GM18861 (cell line): ENCODE results near the gene HIRA.
"Not testable (repeated sequence)": the region's sequence is repeated elsewhere in the genome, so short reads cannot be mapped to it uniquely, and the experiment has no call there.

Experiments
- ATAC-seq: cut with Tn5 transposase; IDR thresholded peaks from one replicate; pipeline ENCODE4 v1.9.1; 2021; ENCODE audit not compliant: unreplicated experiment

Gene HIRA

DNA sequence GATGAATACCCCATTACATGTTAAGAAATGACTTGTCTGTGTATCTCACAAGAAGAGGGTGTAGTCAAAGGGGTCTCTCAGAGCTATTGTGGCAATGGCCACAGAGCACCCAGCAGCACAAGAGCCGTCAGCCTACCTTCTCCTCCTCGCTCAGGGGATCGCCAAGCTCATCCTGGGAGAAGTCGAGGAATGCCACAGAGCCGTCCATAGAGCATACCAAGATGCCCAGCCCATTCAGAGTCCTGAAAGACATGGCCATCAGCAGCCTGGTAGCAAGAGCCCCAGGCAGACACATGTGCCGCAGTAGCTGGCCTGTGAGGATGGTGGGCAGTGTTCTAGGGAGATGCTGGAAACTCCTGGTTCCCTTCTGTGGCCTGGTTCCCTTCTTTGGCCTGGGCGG, 44.0 kb downstream of the HIRA start:
- ATAC-seq = no peak

DNA sequence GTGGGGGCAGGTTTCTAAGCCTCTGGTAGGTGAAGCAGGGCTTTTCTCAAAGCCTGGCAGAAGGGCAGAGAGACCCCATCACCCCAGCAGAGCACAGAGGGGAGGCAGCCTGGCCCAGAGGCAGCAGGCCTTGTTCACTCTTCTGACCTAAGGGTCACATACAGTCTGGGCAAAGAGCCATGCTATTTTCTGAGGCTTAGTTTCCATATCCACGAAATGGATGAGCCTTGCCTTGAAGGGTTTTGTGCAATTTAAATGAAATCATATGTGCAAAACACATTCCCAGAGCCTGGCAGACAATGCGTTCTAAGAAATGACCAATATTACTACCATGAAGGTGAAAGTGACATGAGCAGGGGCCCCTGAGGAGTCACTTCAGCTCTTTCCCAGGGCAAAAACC, 44.5 kb downstream of the HIRA start:
- no peak for ATAC-seq

DNA sequence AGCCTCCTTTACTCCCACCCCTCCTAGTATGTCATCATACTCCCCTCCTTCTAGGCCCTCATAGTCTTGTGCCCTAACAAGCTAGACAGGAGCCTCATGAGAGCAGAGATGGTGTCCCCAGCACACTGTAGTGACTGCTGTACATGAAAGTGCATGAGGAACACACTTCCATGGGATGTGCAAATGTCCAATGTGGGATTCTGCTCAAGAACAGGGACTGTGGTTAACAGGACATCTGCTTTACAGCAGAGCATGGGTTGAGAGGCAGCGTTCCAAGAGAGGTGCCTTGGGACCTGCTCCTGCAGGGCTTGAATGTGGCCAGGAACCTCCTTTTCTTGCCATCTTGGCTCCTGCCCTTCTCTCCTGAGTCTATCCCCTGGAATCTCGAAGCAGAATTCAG, 45.3 kb downstream of the HIRA start:
- ATAC-seq = no peak

DNA sequence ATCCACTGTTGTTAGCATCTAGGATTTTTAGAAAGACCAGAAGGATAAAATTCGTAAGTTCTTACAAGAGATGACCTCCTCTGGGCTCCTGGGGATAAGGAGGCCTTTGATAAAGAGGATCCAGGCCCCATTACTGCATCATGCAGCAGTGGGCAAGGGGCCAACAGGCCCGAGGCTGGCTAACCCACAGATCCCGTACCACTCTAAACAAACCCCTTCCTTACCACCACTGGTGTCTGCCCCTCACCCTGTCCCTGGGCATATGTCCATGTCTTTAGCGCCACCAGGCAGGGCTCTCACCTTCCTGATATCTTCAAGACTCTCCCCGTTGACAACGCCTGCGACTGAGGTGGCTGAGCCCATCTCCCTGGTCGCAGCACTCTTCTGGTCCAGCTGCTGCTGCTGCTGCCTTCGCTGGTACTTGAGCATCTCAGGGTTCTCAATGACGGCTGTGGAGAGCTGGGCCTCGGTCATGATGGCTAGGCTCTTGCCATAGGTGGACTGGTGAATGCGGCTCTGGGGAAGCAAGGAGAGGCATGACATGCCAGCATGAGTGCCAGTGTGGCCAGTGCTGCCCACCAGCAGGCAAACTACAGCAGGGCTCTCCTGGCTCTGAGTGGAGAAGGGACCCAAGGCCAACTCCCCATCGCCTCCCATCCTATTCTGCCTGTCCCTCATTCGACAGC, 46.2 kb downstream of the HIRA start:
- ATAC-seq = no peak

DNA sequence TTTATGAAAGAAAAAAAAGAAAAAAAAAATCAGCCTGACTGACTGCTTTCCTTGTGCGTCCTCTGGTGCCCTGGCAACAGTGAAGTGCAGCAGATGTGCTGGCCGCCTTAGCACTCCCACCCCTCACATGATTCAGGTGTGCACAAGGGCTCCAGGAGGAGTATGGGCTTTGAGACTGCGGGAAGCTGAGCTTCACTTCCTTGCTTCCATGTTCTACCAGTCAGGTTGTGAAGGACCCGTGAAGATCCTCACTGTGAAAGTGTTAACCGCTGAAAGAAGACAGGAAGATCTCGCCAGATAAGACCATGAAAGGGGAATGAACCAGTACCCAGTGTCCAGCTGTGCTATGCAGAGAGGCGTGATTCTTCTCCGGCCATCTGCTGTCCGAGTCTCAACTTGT, 48.2 kb downstream of the HIRA start:
- ATAC-seq = no peak

DNA sequence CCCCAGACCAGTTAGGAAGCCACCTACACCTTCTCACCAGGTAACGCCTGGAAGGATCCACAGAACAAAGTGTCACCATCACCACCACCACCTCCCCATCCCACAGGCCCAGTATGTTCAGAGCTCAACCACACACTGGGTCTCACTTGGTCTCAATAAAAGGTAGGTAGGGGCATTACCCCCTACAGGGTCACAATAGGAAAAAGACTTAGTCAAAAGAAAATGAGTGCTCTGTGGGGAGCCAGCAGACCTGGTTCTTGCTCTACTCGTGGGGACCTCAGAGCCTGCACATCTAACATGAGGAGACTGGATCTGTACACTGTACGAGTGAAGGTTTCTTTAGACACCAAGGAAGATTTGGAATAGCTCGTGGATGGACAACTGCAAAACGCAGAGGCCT, 49.3 kb downstream of the HIRA start:
- ATAC-seq = no peak

DNA sequence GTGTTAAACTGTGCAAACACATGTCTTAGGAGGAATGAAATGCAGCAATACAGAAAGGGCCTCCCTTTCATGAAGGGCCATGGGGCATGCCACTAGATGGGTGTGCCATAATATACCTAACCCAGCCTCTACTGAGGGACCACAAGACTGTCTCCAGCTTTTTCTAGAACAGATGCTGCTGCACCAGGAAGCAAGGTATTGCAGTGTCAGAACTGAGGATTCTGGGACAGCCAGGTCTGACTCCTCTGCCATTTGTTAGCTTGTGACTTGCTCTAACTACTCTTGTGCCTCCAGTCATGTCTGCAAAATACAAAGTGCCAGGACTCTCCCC, 53.2 kb downstream of the HIRA start:
- no peak for ATAC-seq

DNA sequence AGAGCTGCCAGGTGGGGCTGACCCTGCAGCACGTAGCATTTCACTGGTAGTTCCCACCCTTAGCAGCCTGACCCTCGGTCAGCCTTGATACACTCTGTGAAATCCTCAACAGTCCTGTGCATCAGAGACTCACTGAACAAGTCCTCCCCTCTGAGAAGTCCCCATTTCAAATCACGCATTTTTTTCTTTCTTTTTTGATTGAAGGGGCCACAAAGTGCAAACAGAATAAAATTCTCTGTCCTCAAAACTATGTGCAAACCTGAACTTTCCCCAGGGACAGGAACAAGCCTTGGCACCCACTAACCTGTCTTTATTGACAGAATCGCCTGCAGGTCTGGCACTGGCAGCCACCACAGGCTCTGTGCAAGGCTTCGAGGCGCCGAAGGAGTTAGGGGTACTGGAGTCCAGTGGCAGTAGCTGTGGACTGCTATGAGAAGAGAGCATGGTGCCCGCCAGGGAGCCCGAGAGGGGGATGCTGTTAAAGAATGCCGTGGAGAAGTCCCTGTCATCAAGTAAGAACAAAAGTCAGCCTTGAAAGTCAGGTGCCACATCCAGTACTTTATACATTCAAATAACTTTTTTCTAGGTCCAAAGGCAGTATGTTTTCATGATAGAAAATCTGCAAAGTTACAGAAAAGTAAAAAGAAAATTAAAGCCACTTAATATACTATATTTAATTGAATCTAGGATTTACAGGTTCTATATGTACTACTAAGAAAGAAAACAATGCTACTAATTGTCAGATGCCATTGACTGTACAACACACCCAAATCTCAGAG, 53.8 kb downstream of the HIRA start:
- no peak for ATAC-seq

DNA sequence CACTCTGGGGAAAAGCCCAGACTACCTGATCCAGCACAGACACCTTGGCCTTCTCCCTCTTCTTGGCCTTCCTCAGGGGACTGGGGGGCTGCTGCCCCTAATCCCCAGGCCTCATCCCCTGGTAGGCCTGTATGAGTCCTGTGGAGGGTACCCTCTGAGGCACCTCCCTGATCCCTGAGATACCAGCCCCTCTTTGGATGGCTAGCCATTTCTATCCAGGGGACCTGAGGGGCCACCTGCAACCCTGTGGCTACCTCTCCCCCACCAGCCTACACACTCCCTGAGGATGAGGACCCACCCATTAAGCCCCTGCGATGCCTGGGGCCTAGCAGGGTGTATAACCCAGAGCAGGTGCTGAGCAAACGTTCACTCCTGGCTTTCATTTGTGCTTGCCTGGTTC, 54.6 kb downstream of the HIRA start:
- ATAC-seq = no peak

DNA sequence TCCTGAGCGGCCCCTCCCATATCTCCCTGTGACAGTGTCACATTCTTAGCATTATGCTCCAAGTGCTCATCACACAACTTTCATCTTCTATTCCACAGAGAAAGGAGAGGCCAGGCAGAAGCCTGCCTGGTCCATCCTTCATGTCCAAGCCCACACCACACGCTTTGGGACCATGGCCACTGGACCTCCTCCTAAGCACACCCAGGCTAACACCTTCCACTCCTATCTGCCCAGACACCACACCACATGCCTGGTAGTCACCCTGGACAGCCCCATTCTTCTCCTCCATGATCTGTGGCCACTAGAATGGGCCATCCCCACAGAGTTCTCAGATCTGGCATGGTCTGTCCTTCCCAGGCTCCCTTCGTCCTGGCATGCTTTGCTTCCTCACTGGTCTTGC, 55.3 kb downstream of the HIRA start:
- no peak for ATAC-seq

DNA sequence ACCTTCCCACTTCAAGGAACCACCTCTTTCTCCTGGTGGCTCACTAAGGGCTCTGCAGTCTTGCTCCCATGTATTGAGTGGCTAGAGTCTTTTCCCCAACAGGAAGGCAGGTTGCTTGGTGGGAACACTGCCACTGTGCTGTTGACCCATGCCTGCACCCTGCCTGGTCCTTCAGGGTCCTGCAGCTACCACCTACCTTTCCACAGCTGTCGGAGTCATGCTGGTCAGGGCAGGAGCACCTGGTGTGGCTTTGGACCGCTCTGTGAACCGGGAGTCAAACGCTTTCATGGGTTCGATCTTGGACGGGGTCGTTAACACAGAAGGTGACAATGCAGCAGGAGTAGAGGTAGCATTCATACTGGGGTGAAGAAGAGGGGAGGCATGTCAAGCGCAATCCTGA, 56.1 kb downstream of the HIRA start:
- ATAC-seq = no peak

DNA sequence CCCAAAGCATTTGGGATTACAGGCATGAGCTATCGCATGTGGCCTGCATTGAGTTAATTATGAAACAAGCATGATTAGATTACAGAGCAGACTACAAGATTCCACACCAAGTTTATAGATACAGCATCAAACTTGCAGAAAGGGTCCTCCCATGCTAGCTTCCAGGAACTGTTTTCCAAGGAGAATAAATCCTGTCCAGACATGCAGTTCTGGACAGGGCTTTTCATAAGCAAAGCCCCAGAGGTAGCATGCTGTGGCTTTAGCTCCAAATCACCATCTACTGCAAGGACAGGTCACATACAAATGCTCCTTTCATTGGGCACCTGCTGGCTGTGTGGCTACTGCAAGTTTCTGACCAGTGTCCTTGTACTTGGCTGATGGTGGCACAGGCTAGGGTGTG, 57.1 kb downstream of the HIRA start:
- no peak for ATAC-seq

DNA sequence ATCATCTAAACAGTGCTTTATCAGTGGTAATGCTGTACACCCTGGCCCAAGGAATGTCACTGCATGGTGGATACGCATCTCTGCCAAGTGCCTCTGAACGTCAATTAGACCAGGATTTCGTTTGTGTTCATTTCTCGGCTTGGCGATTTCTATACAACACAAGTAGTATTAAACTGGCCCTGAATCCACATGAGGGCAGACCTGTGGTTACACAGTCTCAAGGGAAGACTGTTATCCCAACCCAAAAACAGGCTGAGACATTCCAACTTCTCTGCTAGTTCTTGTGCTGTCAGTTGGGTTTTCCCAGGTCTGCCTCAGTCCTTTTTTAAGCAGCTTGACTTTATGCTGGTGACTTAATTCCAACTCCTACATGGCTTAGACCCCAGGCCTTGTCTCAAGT, 58.1 kb downstream of the HIRA start:
- no peak for ATAC-seq

DNA sequence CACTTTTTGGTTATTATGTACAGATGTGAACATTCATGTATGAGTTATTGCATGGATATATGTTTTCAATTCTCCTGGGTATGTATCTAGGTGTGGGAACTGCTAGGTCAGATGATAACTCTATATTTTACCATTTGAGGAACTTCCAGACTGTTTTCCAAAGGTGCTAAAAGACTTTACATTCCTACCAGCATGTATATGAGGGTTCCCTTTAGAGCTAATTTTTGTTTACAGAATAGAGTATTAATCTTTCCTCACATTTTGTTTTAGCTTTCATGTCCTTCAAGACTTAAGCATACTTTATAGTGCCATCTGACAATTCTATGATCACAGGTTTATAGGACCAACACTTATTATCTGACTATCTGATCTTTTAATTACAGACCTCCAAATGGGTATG, 59.6 kb downstream of the HIRA start:
- ATAC-seq = no peak

DNA sequence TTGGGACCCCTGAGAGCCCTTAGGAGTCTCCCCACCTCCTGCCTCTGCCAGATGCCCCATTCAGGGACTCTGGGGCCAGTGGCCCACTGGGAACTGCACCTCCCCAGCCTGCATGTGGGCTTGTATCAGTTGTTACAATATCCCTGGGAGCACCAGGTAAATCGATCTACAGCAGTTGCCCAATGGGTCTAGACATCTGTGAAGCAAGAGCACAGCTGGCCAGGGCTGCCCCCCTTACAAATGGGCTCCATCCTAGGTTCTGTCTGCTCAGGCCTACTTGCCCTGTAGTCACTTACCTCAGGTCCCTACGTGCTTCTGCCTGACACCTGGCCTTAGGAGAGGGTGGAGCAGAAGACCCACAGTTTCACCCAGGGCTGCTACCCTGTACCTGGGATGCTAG, 62.7 kb downstream of the HIRA start:
- no peak for ATAC-seq

DNA sequence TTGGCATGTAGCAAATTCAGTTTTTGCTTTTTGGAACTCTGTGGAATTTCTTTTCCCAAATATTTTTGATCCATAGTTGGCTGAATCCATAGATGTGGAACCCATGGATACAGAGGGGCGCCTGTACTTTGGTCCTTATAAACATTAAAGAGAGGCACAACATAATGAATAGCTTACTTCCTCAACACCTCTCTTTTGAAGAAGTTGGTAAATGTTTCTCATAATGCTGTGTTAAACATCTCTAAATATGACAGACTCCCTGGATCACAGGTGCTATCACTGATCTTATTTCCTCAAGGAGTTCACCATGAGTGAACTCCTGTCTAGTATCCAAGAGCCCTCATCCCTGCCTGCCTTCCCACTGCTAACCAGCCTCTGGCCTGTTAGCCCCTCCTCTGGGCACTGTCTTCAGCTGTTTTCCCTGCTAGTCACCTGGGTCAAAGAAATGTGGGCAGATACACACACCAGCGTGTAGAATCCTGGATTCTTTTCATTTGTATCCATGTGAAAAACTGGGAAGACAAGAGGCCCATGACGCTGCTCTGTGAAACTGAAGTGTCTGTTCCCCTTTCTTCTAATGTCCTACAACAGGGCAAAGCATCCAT, 63.7 kb downstream of the HIRA start:
- ATAC-seq = no peak

DNA sequence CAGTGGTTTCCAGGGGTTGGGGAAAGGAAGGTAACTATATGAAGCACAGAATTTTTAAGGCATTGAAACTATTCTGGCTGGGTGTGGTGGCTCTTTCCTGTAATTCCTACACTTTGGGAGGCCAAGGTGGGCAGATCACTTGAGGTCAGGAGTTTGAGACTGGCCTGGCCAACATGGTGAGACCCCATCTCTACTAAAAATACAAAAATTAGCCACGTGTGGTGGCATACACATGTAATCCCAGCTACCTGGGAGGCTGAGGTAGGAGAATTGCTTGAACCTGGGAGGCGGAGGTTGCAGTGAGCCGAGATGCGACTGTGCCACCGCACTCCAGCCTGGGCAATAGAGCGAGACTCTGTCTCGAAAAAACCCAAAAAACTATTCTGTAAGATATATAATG, 68.0 kb downstream of the HIRA start:
- ATAC-seq = not testable (repeated sequence)

DNA sequence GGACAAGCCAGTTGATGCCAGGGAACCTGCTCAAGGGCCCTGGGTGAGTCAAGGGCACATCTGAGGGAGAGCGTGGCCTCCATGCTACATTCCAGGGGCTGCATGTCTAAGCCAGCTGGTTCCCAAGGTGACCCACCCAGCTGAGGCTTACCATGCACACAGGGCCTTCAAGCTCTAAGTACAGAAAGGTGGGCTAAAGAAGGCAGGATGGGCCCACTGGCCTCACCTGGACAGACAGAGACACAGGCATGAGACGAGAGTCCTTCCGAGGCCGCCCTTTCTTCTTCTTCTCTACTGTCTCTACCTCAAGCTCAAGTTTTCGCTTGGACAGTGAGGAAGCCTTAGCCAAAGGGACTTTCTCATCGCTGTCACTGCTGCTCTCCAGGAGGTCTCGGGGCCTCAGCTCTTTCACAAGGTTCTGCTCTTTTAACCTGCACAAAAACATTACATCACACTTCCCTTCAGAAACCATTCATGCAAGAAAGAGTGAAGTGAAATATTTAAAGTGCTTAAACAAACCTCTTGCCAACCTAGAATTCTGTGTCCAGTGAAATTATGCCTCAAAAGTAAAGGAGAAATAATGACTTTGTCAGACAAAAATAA, 69.9 kb downstream of the HIRA start:
- peak; percentile 84 for ATAC-seq

DNA sequence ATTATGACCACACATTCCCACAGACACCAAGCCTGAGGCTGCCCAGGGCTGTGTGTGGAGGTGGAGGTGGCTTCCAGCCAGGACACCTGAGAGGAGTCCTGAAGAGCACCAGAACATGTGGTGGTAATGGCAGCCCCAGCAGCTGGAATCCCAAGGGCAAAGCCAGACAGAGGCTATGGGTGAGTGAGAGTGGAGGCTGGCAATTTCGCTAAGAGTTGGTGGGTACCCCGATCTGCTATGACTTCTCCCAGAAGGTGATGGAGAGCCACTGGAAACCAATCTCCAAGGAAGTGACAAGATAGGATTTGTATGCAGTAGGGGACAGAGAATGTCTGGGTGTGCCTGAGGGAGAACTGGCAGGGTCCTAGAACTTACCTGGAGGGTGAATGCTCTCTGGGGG, 70.7 kb downstream of the HIRA start:
- no peak for ATAC-seq

DNA sequence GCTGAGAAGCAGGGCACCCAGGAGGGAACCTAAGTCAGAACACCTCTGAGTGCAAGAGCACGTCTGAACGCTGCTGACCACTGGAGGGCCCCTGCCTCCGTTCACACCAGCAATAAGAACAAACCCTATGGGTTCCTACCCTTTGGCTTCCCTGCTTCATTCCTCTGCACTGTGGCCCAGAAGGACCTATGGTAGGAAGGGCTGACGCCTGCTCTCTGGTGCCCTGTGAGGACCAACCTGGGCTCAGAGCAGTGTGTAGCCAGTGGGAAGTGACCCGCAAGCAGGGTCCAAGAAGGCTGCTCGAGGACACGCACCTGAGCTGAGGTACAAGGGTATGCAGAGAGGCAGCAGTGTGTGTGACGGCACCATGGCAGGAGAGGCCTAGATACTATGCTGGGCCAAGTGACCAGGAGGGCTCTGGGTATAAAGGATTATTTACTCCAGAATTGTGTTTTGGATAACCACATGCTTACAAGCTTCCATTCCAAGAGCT, 71.2 kb downstream of the HIRA start:
- ATAC-seq = no peak

DNA sequence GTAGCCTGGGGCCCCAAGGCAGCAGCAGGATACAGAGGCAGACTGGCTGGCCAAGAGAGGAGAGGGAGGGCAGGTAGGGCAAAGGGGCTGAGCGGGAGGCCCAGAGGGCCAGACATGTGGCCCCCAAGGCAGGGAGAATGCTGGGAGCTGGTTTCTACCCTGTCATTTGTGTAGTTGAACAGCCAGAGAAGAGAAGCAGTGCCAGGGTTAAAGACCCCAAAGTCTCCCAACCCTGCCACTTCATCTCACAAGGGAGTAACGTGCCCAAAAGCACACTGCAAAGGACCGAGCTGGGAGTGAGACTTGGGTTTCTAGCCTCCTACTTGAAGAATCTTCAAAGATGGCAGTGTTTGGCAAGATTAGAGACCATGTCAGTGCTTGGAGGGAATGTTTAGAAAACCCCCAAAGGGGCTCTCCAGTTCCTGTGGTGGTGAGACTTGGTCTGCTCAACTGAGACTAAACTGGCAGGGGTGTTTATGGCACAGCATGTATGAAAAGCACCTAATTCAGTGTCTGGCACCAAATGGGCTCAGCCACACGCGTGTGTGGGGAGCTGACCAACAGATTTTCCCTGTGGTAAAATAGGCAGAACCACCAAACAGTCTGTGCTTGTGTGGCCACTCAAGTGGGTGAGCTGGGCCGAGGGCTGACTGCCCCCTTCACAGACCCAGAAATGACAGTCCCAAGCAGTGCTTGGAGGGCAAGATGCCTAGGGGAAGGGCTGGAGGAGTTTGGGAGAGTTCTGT, 71.8 kb downstream of the HIRA start:
- no peak for ATAC-seq
